Trophoblast cell (in vitro differentiated cells and primary cell): ENCODE measurements around the gene SHC1.

Experiments
- DNase-seq, 2 donors: peaks; one replicate each; pipeline ENCODE4 v3.0.0-alpha.2; 2016
- H2AFZ ChIP-seq: 2 replicates; pipeline ENCODE4 v1.6.1; 2013; ENCODE audit warnings: low read length, moderate library complexity, mild to moderate bottlenecking; ENCODE audit not compliant: insufficient read depth, poor library complexity
- H2AK5ac ChIP-seq: 2 replicates; pipeline ENCODE4 v1.6.1; 2013; ENCODE audit warnings: mild to moderate bottlenecking, low read length
- H2BK120ac ChIP-seq: 2 replicates; pipeline ENCODE4 v1.6.1; 2013; ENCODE audit warnings: low read length, mild to moderate bottlenecking, moderate library complexity; ENCODE audit not compliant: insufficient read depth, poor library complexity
- H2BK12ac ChIP-seq: 2 replicates; pipeline ENCODE4 v1.6.1; 2013; ENCODE audit warnings: mild to moderate bottlenecking, low read length, moderate library complexity
- H2BK5ac ChIP-seq: 2 replicates; pipeline ENCODE4 v1.6.1; 2013; ENCODE audit warnings: low read length, low read depth, moderate library complexity, mild to moderate bottlenecking; ENCODE audit not compliant: poor library complexity
- H3K14ac ChIP-seq: 2 replicates; pipeline ENCODE4 v1.6.1; 2013; ENCODE audit warnings: mild to moderate bottlenecking, low read length
- H3K18ac ChIP-seq: 2 replicates; pipeline ENCODE4 v1.6.1; 2013; ENCODE audit warnings: mild to moderate bottlenecking, low read length
- H3K23ac ChIP-seq: 2 replicates; pipeline ENCODE4 v1.6.1; 2013; ENCODE audit warnings: low read length
- H3K27ac ChIP-seq: 2 replicates; pipeline ENCODE4 v1.5.1; 2013; ENCODE audit warnings: low read depth, mild to moderate bottlenecking, inconsistent platforms, low read length, moderate library complexity
- H3K27me3 ChIP-seq: 2 replicates; pipeline ENCODE4 v1.6.1; 2013; ENCODE audit warnings: inconsistent platforms, mild to moderate bottlenecking, low read length, moderate library complexity; ENCODE audit not compliant: insufficient read depth
- H3K36me3 ChIP-seq, 2 experiments: 1 replicate in 1 of 2; 2 replicates in 1 of 2; pipeline ENCODE4 v1.6.1; 2013; ENCODE audit warnings: low read length in 2 of 2, mild to moderate bottlenecking in 2 of 2, moderate library complexity in 1 of 2; ENCODE audit not compliant: insufficient read depth in 2 of 2, control insufficient read depth in 1 of 2
- H3K4ac ChIP-seq: 2 replicates; pipeline ENCODE4 v1.6.1; 2013; ENCODE audit warnings: low read depth, mild to moderate bottlenecking, low read length, moderate library complexity
- H3K4me1 ChIP-seq, 2 experiments: 1 replicate in 1 of 2; 2 replicates in 1 of 2; pipeline ENCODE4 v1.6.1; 2013; ENCODE audit warnings: low read length in 2 of 2, mild to moderate bottlenecking in 2 of 2, moderate library complexity in 1 of 2; ENCODE audit not compliant: insufficient read depth in 2 of 2, control insufficient read depth in 1 of 2
- H3K4me2 ChIP-seq: 2 replicates; pipeline ENCODE4 v1.6.1; 2013; ENCODE audit warnings: inconsistent platforms, mild to moderate bottlenecking, low read length, moderate library complexity
- H3K4me3 ChIP-seq: 2 replicates; pipeline ENCODE4 v1.5.1; 2013; ENCODE audit warnings: mild to moderate bottlenecking, low read depth, low read length, inconsistent platforms
- H3K79me1 ChIP-seq: one replicate; pipeline ENCODE4 v1.6.1; 2013; ENCODE audit warnings: low read length
- H3K79me2 ChIP-seq: 2 replicates; pipeline ENCODE4 v1.6.1; 2013; ENCODE audit warnings: low read length, mild to moderate bottlenecking; ENCODE audit not compliant: control insufficient read depth, insufficient read depth, poor library complexity
- H3K9ac ChIP-seq: 2 replicates; pipeline ENCODE4 v1.6.1; 2013; ENCODE audit warnings: mild to moderate bottlenecking, low read length
- H3K9me3 ChIP-seq: 2 replicates; pipeline ENCODE4 v1.6.1; 2013; ENCODE audit warnings: low read depth, mild to moderate bottlenecking, control low read depth, inconsistent platforms, low read length; ENCODE audit not compliant: insufficient read depth
- H4K12ac ChIP-seq: 2 replicates; pipeline ENCODE4 v1.6.1; 2013; ENCODE audit warnings: low read depth, mild to moderate bottlenecking, low read length, moderate library complexity
- H4K8ac ChIP-seq: 2 replicates; pipeline ENCODE4 v1.6.1; 2013; ENCODE audit warnings: low read depth, mild to moderate bottlenecking, low read length, moderate library complexity
- H4K91ac ChIP-seq: one replicate; pipeline ENCODE4 v1.6.1; 2013; ENCODE audit warnings: low read depth, mild to moderate bottlenecking, low read length, moderate library complexity
- WGBS: extraction: QIAGEN DNeasy Blood & Tissue Kit; methylation state at CpG from one replicate; pipeline ENCODE4 v1.1.7; 2013; ENCODE audit warnings: missing lambda C conversion rate; ENCODE audit not compliant: insufficient read length, insufficient coverage; ENCODE audit errors: extremely low coverage; 5-methylcytosine and 5-hydroxymethylcytosine counted together

SHC1 gene

GRCh38 chr1:154944401-154945159, 26.0 kb downstream of the SHC1 start:
- Histone ChIP-seq H3K9me3 (peaks cover 2% of the 10 kb centered on the region), H2BK120ac (no peak overlapping the region), H3K4me1 (peaks cover 13% of the 10 kb centered on the region in 2 experiments), H3K4me2 (no peak overlapping the region), H3K9ac (no peak overlapping the region), H3K36me3 (peaks cover 23 to 27% of the 10 kb centered on the region in 2 experiments), H3K23ac (no peak overlapping the region), H4K12ac (no peak overlapping the region), H3K4me3 (no peak overlapping the region), H3K18ac (no peak overlapping the region), H2AK5ac (no peak overlapping the region), H3K14ac (no peak overlapping the region), H2AFZ (no peak overlapping the region), H2BK5ac (no peak overlapping the region), H3K27ac (no peak overlapping the region), H2BK12ac (no peak overlapping the region), H4K8ac (no peak overlapping the region), H4K91ac (no peak overlapping the region), H3K27me3 (no peaks in the 10 kb centered on the region), H3K79me2 (no peaks in the 10 kb centered on the region), H3K4ac (no peak overlapping the region), H3K79me1 (no peaks in the 10 kb centered on the region)
- no peak for DNase-seq
- WGBS = no CpG with 5 or more reads among the region's 9 CpGs

DNA sequence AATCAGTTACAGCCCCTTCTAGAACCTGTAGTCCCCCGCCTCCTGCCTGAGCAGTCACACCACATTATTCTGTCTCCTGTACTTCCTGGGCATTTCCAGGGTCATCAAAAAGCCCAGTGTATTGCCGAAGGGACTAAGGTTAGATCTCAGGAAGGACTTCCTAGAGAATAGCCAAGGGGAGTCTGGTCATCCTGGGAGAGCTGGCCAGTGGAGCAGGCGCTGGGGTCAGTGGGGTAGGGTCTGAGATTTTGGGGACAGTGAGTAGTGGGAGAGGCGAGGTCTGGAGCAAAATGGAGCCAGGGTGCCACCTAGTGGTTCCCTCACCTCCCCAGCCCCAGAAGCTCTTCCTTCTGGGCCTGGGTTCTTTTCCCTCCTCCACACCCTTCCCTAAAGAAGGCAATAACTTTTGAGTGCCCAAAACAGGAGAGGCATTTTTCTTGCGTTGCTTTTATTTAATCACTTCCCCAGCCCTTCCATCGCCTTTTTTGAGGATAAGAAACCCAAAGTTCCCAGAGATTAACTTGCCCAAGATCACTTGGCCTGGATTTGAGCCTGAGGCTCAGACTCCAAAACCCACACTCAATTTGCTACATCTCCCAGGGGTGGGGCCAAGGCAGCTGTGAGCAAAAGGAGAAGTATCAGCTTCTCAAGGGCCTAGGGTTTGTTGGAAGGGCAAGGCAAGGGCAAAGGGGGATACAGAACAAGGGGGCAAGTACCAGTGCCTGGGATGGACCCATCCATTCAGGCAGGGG, 26.7 kb downstream of the SHC1 start:
- H3K27me3 ChIP-seq = no peaks in the 10 kb centered on the region
- no CpG with 5 or more reads among the region's 6 CpGs for WGBS

GRCh38 chr1:154941333-154942013, 29.1 kb downstream of the SHC1 start:
- no peak overlapping the region for H3K4ac ChIP-seq
- H3K79me2 ChIP-seq = peaks cover 4% of the 10 kb centered on the region
- no CpG with 5 or more reads among the region's 5 CpGs for WGBS
- no peak overlapping the region for H2BK5ac ChIP-seq
- H3K4me1 ChIP-seq = peaks cover 13 to 16% of the 10 kb centered on the region in 2 experiments
- no peak overlapping the region for H3K9ac ChIP-seq
- peaks cover 9 to 15% of the 10 kb centered on the region in 2 experiments for H3K36me3 ChIP-seq
- no peak overlapping the region for H3K18ac ChIP-seq
- no peak overlapping the region for H2AFZ ChIP-seq
- H3K4me2 ChIP-seq = no peak overlapping the region
- no peak overlapping the region for H3K27ac ChIP-seq
- no peak overlapping the region for H2BK120ac ChIP-seq
- no peak overlapping the region for H2BK12ac ChIP-seq
- H3K27me3 ChIP-seq = no peaks in the 10 kb centered on the region
- H3K9me3 ChIP-seq = peaks cover 2% of the 10 kb centered on the region
- H4K8ac ChIP-seq = no peak overlapping the region
- no peak overlapping the region for H3K23ac ChIP-seq
- no peak overlapping the region for H3K4me3 ChIP-seq
- peaks cover 9% of the 10 kb centered on the region for H3K79me1 ChIP-seq
- H2AK5ac ChIP-seq = no peak overlapping the region
- H4K91ac ChIP-seq = no peak overlapping the region
- no peak overlapping the region for H3K14ac ChIP-seq
- peak in 1 of 2 donors; percentile 24 for DNase-seq
- no peak overlapping the region for H4K12ac ChIP-seq

More for the DNA sequence above, 26.7 kb downstream of the SHC1 start:
- Histone ChIP-seq H3K4me3 (no peak overlapping the region), H3K4me1 (peaks cover 13% of the 10 kb centered on the region in 2 experiments), H3K79me1 (no peaks in the 10 kb centered on the region), H4K12ac (no peak overlapping the region), H2AFZ (no peak overlapping the region), H3K14ac (no peak overlapping the region), H3K4ac (no peak overlapping the region), H3K4me2 (no peak overlapping the region), H2BK120ac (no peak overlapping the region), H3K23ac (no peak overlapping the region), H3K18ac (no peak overlapping the region), H3K36me3 (peaks cover 23 to 27% of the 10 kb centered on the region in 2 experiments), H3K79me2 (no peaks in the 10 kb centered on the region), H3K9me3 (peaks cover 2% of the 10 kb centered on the region), H2BK5ac (no peak overlapping the region), H2AK5ac (no peak overlapping the region), H4K8ac (no peak overlapping the region), H2BK12ac (no peak overlapping the region), H4K91ac (no peak overlapping the region), H3K9ac (no peak overlapping the region), H3K27ac (no peak overlapping the region)
- DNase-seq = peak in 1 of 2 donors; percentile 43

- no CpG with 5 or more reads among the region's 8 CpGs for WGBS
Observed at GRCh38 chr1:154940651-154941194, 29.8 kb downstream of the SHC1 start.

More at GRCh38 chr1:154940651-154941194, 29.8 kb downstream of the SHC1 start:
- Histone ChIP-seq H3K4me3 (no peak overlapping the region), H4K12ac (no peak overlapping the region), H2AK5ac (no peak overlapping the region), H2AFZ (no peak overlapping the region), H3K4ac (no peak overlapping the region), H4K91ac (no peak overlapping the region), H3K79me1 (peaks cover 14% of the 10 kb centered on the region), H3K9ac (no peak overlapping the region), H3K14ac (no peak overlapping the region), H3K4me2 (no peak overlapping the region), H2BK5ac (no peak overlapping the region), H3K36me3 (peaks cover 7 to 12% of the 10 kb centered on the region in 2 experiments), H3K79me2 (peaks cover 4% of the 10 kb centered on the region), H3K27me3 (no peaks in the 10 kb centered on the region), H3K4me1 (peaks cover 18 to 20% of the 10 kb centered on the region in 2 experiments), H2BK120ac (no peak overlapping the region), H3K18ac (no peak overlapping the region), H2BK12ac (no peak overlapping the region), H4K8ac (no peak overlapping the region), H3K23ac (no peak overlapping the region), H3K9me3 (peaks cover 2% of the 10 kb centered on the region), H3K27ac (no peak overlapping the region)
- no peak for DNase-seq
